Measurements from ENCODE around the gene TMEM140. TPM values are rescaled to one million over a fixed set of nuclear protein-coding genes. Genes with fewer than 3 reads are reported as not detected.

Gene TMEM140
- total RNA-seq, 6 experiments from 2014 or later, result 0.47 to 2.2 (median 1.6) TPM

DNA sequence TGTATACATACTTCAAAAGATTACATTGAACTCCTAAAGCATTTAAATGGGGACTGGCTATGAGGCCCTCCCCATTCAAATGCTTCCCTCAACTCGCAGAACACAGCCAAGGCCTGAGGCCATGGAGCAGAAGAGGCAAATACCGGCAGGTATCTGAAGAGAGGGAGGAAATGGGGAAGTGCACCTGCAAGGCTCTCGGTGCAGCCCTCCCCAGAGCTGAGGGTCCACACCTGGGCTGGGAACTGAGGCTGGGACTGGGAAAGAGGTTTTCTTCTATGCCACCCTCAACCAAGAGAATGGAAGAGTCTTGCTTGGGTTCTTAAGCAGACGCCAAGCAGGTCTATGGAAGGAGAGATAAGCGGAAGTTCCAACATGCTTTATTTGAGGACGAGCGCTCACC, 35.6 kb downstream of the TMEM140 start:
- H3K36me3 Mint-ChIP-seq (ENCODE audit: low read depth), result peaks cover 58% of the 10 kb centered on the region

DNA sequence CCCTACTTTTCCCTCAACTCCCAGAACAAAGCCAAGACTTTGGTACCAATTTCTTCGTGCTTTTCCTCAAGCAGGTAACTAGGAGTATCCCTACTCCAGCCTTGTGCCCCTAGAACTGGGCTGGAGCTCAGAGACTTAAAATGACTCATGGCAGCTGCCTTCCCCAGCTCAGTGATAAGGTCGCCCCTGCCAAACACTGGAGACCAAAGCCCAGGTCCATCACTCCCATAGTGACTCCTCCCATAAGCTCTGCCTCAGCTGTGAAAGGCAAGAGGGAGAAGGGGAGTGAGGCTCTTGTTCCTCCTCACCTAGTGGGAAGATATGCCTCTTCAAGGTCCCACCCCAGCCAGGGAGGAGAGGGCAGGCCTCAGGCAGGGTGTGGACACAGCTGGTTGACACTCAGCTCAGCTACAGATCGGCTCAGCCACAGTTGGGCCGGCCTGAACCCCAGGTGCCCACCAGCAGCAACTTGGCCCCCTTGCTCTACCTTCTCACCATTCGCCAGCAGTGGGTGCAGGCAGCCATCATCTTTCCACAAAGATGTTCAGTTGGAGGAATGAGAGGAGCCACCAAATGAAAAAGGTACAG, 36.5 kb downstream of the TMEM140 start:
- Mint-ChIP-seq H3K9me3 (peaks cover 33% of the 10 kb centered on the region), H3K4me1 (ENCODE audit: low read depth) (no peaks in the 10 kb centered on the region), H3K4me3 (no peak overlapping the region), H3K36me3 (ENCODE audit: low read depth) (peaks cover 59% of the 10 kb centered on the region), H3K27me3 (ENCODE audit: insufficient read depth) (no peaks in the 10 kb centered on the region; the same call in 1 of the 2 replicates), H3K27ac (no peak overlapping the region)
- TF ChIP-seq, protein P1, sequence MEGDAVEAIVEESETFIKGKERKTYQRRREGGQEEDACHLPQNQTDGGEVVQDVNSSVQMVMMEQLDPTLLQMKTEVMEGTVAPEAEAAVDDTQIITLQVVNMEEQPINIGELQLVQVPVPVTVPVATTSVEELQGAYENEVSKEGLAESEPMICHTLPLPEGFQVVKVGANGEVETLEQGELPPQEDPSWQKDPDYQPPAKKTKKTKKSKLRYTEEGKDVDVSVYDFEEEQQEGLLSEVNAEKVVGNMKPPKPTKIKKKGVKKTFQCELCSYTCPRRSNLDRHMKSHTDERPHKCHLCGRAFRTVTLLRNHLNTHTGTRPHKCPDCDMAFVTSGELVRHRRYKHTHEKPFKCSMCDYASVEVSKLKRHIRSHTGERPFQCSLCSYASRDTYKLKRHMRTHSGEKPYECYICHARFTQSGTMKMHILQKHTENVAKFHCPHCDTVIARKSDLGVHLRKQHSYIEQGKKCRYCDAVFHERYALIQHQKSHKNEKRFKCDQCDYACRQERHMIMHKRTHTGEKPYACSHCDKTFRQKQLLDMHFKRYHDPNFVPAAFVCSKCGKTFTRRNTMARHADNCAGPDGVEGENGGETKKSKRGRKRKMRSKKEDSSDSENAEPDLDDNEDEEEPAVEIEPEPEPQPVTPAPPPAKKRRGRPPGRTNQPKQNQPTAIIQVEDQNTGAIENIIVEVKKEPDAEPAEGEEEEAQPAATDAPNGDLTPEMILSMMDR (IDR thresholded peaks at IDR 0.05), result no peak
- no peak for DNase-seq

More for the DNA sequence above, 35.6 kb downstream of the TMEM140 start:
- H3K4me1 Mint-ChIP-seq (ENCODE audit: low read depth), result no peaks in the 10 kb centered on the region
- no peak for DNase-seq
- peaks cover 33% of the 10 kb centered on the region for H3K9me3 Mint-ChIP-seq
- H3K4me3 Mint-ChIP-seq, result no peak overlapping the region
- TF ChIP-seq, protein P1 (IDR thresholded peaks at IDR 0.05), result no peak
- H3K27me3 Mint-ChIP-seq (ENCODE audit: insufficient read depth), result no peaks in the 10 kb centered on the region; the same call in 1 of the 2 replicates
- no peak overlapping the region for H3K27ac Mint-ChIP-seq

DNA sequence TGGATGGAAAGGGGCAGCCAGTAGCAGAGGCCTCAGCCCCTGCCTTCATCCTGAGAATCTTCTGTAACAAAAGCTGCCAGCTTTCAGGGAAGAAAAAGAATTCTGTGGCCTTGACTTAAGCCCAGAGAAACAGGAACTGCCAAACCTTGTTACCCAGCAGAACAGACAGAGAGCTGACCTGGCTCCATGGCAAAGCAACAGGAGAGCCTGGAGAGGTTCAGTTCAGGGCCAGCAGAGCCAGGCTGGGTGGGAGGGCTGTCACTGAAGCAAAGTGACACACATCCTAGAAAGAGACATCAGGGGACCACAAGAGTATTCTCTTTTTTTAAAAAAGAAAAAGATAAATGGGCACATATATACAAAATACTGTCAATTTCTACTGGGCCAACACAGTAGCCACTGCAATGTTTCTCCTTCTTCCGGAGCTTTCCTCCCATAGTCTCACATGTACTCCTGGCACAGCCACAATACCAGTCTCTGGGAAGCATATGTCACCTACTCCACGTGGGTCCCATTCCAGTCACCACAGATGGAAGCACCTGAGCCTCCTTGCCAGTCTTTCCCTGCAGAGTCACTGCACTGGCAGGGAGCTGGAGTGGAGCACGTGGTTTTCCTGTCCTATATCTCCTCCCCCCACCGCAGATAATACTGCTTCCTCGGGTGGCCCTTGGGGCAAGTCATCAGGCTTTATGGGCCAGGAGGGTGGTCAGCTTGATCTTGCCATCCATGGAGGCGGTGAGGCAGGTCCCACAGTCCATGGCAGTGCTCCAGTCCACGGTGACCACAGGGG, 37.8 kb downstream of the TMEM140 start:
- Mint-ChIP-seq H3K36me3 (ENCODE audit: low read depth) (peaks cover 64% of the 10 kb centered on the region), H3K4me1 (ENCODE audit: low read depth) (peaks cover 13% of the 10 kb centered on the region; the same call in 1 of the 2 replicates), H3K4me3 (no peak overlapping the region), H3K27ac (no peak overlapping the region), H3K27me3 (ENCODE audit: insufficient read depth) (no peaks in the 10 kb centered on the region; the same call in 1 of the 2 replicates), H3K9me3 (peaks cover 25% of the 10 kb centered on the region)
- no peak for DNase-seq
- TF ChIP-seq, protein P1 (IDR thresholded peaks at IDR 0.05), result no peak

DNA sequence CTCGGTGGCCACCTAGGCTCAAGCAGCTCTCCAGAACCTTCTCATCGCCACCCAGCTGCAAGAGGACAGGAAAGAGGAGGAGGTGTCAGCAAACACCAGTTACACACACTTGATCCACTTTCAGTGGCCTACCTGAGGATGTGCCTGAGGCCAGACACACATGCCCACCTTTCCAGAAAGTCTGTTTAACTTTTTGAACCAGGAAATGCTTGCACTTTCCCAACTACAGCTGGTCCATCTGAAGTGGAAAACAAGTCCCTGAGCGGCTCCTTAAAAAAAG, 38.3 kb downstream of the TMEM140 start:
- Mint-ChIP-seq H3K4me3 (no peak overlapping the region), H3K36me3 (ENCODE audit: low read depth) (peaks cover 63% of the 10 kb centered on the region)

DNA sequence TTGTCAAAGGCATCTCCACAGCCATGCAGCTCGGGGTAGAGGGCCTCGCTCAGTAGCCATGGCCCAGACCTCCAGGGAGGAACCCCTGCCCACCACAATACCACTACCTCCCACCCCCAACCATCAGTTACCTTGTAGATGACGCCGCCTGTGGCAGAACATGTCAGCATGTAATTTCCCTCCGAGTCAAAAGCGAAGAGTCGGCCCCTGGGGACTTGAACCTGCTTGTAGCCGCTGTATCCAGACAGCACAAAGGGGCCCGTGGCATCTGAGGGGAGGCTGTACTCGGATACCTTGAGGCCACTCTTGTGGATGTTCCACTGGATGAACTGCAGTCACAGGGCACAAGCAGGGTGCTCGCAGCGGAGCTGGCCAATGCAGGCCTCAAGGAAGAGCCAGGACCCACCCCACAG, 39.0 kb downstream of the TMEM140 start:
- peaks cover 15% of the 10 kb centered on the region; the same call in 1 of the 2 replicates for H3K4me1 Mint-ChIP-seq (ENCODE audit: low read depth)
- H3K36me3 Mint-ChIP-seq (ENCODE audit: low read depth), result peaks cover 61% of the 10 kb centered on the region
- TF ChIP-seq, protein P1 (IDR thresholded peaks at IDR 0.05), result no peak
- peaks cover 13% of the 10 kb centered on the region for H3K9me3 Mint-ChIP-seq
- H3K27ac Mint-ChIP-seq, result no peak overlapping the region
- no peaks in the 10 kb centered on the region; the same call in 1 of the 2 replicates for H3K27me3 Mint-ChIP-seq (ENCODE audit: insufficient read depth)
- no peak overlapping the region for H3K4me3 Mint-ChIP-seq
- no peak for DNase-seq

More for the DNA sequence above, 38.3 kb downstream of the TMEM140 start:
- Mint-ChIP-seq H3K27me3 (ENCODE audit: insufficient read depth) (no peaks in the 10 kb centered on the region; the same call in 1 of the 2 replicates), H3K4me1 (ENCODE audit: low read depth) (peaks cover 15% of the 10 kb centered on the region; the same call in 1 of the 2 replicates), H3K27ac (no peak overlapping the region), H3K9me3 (peaks cover 20% of the 10 kb centered on the region)
- DNase-seq, result no peak
- TF ChIP-seq, protein P1 (IDR thresholded peaks at IDR 0.05), result no peak
